ENCODE measurements around the gene UEVLD. TPM values are rescaled to one million over a fixed set of nuclear protein-coding genes. Genes with fewer than 3 reads are reported as not detected.

UEVLD gene
- total RNA-seq, 1 donor from 2014 or later, result 21.4 TPM

GRCh38 chr11:18580113-18580766 is 8.3 kb downstream of the UEVLD start:
- Mint-ChIP-seq H3K9me3 (ENCODE audit: low read depth) (no peaks in the 10 kb centered on the region), H3K27ac (ENCODE audit: unreplicated experiment) (no peak overlapping the region), H3K4me1 (ENCODE audit: low read depth) (no peaks in the 10 kb centered on the region), H3K27me3 (ENCODE audit: low read depth) (no peaks in the 10 kb centered on the region), H3K4me3 (ENCODE audit: unreplicated experiment) (no peak overlapping the region), H3K36me3 (ENCODE audit: low read depth) (peaks cover 7% of the 10 kb centered on the region)
- no peak for TF ChIP-seq CTCF (IDR thresholded peaks at IDR 0.05)
- DNase-seq (ENCODE audit: low spot score), result no peak

- Mint-ChIP-seq H3K4me3 (ENCODE audit: unreplicated experiment) (no peak overlapping the region), H3K27ac (ENCODE audit: unreplicated experiment) (no peak overlapping the region)
- no peak for DNase-seq (ENCODE audit: low spot score)
Observed at GRCh38 chr11:18578975-18579598, 9.4 kb downstream of the UEVLD start.

GRCh38 chr11:18575361-18575760 is 13.2 kb downstream of the UEVLD start:
- no peaks in the 10 kb centered on the region for H3K4me1 Mint-ChIP-seq (ENCODE audit: low read depth)
- H3K27me3 Mint-ChIP-seq (ENCODE audit: low read depth), result no peaks in the 10 kb centered on the region
- no peaks in the 10 kb centered on the region for H3K9me3 Mint-ChIP-seq (ENCODE audit: low read depth)
- no peak for DNase-seq (ENCODE audit: low spot score)
- H3K4me3 Mint-ChIP-seq (ENCODE audit: unreplicated experiment), result no peak overlapping the region
- peaks cover 16% of the 10 kb centered on the region for H3K36me3 Mint-ChIP-seq (ENCODE audit: low read depth)
- no peak overlapping the region for H3K27ac Mint-ChIP-seq (ENCODE audit: unreplicated experiment)
- no peak for TF ChIP-seq CTCF (IDR thresholded peaks at IDR 0.05)

More at GRCh38 chr11:18578975-18579598, 9.4 kb downstream of the UEVLD start:
- peaks cover 7% of the 10 kb centered on the region for H3K36me3 Mint-ChIP-seq (ENCODE audit: low read depth)
- no peaks in the 10 kb centered on the region for H3K9me3 Mint-ChIP-seq (ENCODE audit: low read depth)
- H3K27me3 Mint-ChIP-seq (ENCODE audit: low read depth), result no peaks in the 10 kb centered on the region
- H3K4me1 Mint-ChIP-seq (ENCODE audit: low read depth), result no peaks in the 10 kb centered on the region
- no peak for TF ChIP-seq CTCF (IDR thresholded peaks at IDR 0.05)

GRCh38 chr11:18567081-18567480 is 21.5 kb downstream of the UEVLD start:
- Mint-ChIP-seq H3K27ac (ENCODE audit: unreplicated experiment) (no peak overlapping the region), H3K4me1 (ENCODE audit: low read depth) (peaks cover 19% of the 10 kb centered on the region), H3K4me3 (ENCODE audit: unreplicated experiment) (no peak overlapping the region), H3K27me3 (ENCODE audit: low read depth) (no peaks in the 10 kb centered on the region), H3K36me3 (ENCODE audit: low read depth) (peaks cover 7% of the 10 kb centered on the region), H3K9me3 (ENCODE audit: low read depth) (no peaks in the 10 kb centered on the region)
- TF ChIP-seq CTCF (IDR thresholded peaks at IDR 0.05), result no peak
- DNase-seq (ENCODE audit: low spot score), result no peak

GRCh38 chr11:18566406-18566805 is 22.1 kb downstream of the UEVLD start:
- H3K36me3 Mint-ChIP-seq (ENCODE audit: low read depth), result peaks cover 6% of the 10 kb centered on the region

More at GRCh38 chr11:18566406-18566805, 22.1 kb downstream of the UEVLD start:
- H3K27me3 Mint-ChIP-seq (ENCODE audit: low read depth), result no peaks in the 10 kb centered on the region
- H3K4me1 Mint-ChIP-seq (ENCODE audit: low read depth), result peaks cover 19% of the 10 kb centered on the region
- no peak for TF ChIP-seq CTCF (IDR thresholded peaks at IDR 0.05)
- H3K27ac Mint-ChIP-seq (ENCODE audit: unreplicated experiment), result no peak overlapping the region
- no peak overlapping the region for H3K4me3 Mint-ChIP-seq (ENCODE audit: unreplicated experiment)
- no peak for DNase-seq (ENCODE audit: low spot score)
- H3K9me3 Mint-ChIP-seq (ENCODE audit: low read depth), result no peaks in the 10 kb centered on the region

All from chondrocyte (in vitro differentiated cells).